Raji (cell line): ENCODE results near the gene CACNG8.

Experiments used
- POLR2A ChIP-seq: IDR thresholded peaks from 2 replicates; pipeline ENCODE4 v1.6.1; 2011; ENCODE audit warnings: low read depth, low read length, control low read depth; ENCODE audit not compliant: insufficient read depth

The CACNG8 gene

DNA sequence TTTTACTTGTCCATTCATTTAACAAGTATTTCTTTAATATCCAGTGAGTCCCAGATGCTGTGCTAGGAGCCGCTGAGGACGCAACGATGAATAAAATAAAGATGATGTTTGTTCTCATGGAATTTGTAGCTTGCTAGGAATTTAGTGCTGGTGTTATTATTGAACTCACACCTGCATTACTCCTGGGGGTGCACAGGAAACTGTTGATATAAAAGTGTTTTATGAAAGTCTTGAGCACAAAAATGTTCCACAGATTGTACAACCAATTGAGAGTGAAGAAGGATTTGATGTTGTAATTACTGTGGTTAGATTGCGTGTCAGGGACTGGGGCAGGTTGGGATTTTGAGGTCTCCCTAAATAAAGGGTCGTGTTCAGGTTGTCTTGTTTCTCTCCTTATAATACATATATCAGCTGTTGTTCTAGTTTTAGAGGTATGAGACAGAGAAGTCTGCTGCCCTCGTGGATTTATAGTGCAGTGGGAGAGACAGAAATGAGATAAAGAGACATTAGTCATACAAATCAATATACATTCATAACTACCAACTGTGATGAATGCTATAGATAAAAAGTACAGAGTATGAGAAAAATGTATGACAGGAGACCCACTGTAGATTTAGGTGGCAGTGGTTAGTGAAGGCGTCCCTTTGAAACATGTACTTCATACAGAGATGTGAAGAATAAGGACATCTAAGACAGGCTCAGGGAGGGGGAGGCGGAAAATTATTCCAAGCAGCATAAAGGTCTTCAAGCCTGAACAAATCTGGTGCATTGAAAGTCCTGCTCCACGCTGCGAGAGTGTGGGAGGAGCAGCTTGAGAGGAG is 40.0 kb downstream of the CACNG8 start:
- no peak for TF ChIP-seq POLR2A

DNA sequence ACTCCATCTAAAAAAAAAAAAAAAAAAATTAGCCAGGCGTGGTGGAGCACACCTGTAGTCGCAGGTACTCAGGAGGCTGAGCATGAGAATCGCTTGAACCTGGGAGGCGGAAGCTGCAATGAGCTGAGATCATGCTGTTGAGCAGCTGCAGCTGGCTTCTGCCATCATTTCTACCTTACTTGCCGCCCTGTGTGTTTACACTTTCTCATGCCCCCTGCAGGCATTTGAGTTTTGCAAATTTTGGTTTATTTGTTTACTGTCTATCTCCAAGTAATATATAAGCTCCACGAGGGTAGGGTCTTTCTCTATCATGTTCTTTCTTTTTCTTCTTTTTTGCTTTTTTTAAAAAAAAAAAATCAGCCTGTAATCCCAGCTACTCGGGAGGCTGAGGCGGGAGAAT is 46.7 kb downstream of the CACNG8 start:
- TF ChIP-seq POLR2A: no peak

DNA sequence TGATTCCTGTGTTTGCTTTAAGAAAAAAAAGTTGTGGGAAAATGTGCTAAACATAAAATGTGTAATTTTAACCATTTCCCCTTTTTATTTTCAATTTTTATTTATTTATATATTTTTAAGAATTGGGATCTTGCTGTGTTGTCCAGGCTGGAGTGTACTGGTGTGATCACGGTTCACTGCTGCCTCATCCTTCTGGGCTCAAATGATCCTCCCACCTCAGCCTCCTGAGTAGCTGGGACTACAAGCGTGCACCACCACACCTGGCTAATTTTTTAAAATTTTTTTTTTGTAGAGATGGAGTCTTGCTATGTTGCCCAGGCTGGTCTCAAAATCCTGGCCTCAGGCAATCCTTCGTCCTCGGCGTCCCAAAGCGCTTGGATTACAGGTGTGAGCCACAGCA is 47.7 kb downstream of the CACNG8 start:
- no peak for TF ChIP-seq POLR2A

- no peak for TF ChIP-seq POLR2A
Measured at GRCh38 chr19:54011507-54012211, 48.9 kb downstream of the CACNG8 start.

DNA sequence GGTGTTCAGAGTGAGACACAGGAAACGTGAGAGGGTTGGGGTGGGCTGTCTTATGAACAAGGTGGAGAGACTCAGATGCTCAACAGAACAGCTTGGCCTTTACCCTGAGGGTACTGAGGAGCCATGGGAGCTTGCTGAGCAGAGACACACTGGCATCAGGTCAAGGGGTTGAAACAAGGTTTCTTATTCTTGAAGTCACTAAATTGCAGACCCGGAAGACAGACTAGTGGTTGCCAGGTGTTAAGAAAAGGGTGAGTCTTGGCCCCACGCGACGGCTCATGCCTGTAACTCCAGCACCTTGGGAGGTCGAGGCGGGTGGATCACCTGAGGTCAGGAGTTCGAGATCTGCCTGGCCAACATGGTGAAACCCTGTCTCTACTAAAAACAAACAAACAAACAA is 51.1 kb downstream of the CACNG8 start:
- TF ChIP-seq POLR2A: no peak

DNA sequence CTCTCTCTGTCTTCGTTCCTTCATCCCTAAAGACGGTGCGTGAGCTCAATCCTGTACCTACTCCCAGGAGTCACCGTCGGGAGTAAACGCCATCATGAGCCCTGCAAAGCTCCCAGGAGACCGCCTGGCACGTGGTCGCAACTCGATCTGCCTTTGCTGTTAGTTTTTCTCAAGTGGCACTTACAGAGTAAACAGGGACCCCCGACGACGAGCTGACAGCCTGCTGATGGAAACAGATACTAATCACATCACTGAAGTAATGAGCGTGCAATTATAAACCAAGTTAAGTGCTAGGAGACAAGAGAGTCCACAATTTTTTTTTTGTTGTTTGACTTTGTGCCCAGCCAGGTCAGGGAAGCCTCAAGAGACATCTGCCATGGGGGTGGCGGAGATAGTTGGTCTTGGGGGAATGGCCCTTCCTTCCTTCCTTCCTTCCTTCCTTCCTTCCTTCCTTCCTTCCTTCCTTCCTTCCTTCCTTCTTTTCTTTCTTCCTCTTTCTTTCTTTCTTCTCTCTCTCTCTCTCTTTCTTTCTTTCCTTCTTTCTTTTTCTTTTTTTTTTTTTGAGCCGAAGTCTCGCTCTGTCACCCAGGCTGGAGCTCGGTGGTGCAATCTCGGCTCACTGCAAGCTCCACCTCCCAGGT is 52.3 kb downstream of the CACNG8 start:
- no peak for TF ChIP-seq POLR2A

GRCh38 chr19:54017261-54017660 is 54.5 kb downstream of the CACNG8 start:
- TF ChIP-seq POLR2A: no peak

DNA sequence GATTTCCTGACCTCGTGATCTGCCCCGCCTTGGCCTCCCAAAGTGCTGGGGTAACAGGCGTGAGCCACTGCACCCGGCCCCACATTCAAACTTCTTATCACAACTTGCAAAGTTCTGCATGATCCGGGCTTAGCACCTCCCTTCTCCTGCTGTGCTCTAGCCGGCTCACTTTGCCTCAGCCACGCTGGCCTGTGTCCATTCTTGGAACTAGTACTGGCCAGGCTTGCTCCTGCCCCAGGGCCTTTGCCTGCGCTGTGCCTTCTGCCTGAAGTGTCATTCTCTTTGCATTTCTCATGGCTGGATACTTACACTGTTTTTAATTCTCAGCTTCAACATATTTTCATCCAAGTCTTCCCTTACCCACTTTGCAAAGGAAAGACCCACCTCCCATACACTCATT is 58.6 kb downstream of the CACNG8 start:
- TF ChIP-seq POLR2A: no peak

DNA sequence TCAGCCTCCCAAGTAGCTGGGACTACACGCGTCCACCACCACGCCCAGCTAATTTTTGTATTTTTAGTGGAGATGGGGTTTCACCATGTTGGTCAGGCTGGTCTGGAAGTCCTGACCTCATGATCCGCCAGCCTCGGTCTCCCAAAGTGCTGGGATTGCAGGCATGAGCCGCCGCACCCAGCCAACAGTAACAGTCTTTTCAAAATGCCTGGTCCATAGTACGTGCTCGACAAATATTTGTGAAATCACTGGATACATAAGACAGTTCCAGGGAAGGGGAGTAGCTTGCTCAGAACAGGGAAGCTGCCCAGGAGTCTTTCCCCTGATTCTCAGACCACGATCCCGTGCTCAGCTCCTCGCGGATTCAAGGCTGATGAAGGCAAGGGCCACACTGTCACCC is 59.2 kb downstream of the CACNG8 start:
- TF ChIP-seq POLR2A: no peak

- no peak for TF ChIP-seq POLR2A
Measured at GRCh38 chr19:54023191-54023590, 60.5 kb downstream of the CACNG8 start.

DNA sequence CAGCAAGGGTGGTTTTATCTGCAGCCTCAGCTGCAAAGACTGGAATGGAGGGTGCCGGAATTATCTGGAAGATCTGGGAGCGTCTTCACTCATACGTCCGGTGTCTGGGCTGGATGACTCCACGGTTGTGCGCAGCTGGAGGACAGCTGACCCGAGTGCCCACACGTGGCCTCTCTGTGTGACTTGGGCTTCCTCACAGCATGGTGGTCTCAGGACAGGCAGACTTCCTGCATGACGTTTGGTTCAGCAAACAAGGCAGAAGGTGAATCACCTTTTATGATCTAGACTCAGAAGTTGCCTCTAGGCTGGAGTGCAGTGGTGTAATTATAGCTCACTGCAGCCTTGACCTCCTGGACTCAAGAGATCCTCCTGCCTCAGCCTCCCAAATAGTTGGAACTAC is 61.9 kb downstream of the CACNG8 start:
- no peak for TF ChIP-seq POLR2A

DNA sequence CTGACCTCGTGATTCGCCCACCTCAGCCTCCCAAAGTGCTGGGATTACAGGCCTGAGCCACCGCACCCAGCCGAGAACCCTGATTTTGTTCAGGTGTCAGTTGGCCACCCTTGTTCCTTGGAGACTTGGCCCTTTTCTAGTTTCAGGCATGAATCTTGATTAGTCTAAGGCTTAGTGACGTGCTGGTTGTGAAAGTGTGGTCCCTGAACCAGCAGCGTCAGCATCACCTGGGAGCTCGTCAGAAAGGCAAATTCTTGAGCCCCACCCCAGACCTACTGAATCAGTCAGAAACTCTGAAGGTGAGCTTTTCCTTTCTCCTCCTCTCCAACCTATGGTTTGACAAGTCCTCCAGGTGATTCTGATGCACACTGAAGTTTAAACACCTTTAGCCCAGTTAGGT is 63.9 kb downstream of the CACNG8 start:
- TF ChIP-seq POLR2A: no peak

DNA sequence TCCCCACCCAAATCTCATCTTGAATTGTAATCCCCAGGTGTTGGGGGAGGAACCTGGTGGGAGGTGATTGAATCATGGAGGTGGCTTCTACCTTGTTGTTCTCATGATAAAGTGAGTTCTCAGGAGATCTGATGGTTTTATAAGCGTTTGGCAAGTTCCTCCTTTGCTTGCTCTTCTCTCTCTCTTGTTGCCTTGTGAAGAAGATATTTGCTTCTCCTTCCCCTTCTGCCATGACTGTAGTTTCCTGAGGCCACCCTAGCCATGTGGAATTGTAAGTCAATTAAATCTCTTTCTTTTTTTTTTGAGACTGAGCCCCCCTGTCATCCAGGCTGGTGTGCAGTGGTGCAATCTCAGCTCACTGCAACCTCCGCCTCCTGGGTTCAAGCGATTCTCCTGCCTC is 66.6 kb downstream of the CACNG8 start:
- no peak for TF ChIP-seq POLR2A

GRCh38 chr19:54029930-54030490 is 67.3 kb downstream of the CACNG8 start:
- no peak for TF ChIP-seq POLR2A

DNA sequence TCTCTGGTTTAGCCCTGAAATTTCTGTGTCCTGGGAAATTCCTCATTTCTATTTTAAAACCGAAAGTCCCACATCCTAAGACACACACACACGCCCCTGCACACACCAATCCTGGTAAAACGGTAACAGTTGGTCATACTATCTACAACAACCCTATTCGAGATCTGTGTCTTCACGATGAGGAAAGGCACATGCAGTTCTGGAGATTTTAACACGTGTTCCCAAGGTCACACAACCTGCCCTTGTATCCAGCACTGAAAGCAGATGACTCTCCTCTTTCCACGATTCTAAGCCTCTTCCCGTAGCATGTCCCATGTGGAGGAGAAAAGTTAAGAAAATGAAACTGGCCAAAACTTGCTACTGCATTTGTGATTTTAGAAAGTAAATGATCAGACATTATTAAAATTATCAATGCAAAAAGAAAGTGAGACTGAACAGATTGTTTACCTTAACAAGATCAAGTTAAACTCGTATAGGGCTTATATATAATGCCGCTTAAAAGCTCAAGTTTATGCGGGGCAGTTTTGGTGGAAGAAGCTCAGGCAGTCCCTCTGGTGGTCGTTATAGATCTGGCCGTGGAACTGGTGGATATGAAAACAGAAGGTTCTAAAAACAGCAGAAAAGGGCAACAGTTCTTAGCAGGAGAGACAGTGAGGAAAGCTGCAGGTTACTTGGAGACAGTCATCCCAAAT is 68.3 kb downstream of the CACNG8 start:
- TF ChIP-seq POLR2A: no peak
